Activated effector memory CD4-positive, alpha-beta T cell treated with Interleukin-2 at 50 U/mL for 16 hours (primary cell): ENCODE data around the gene WFDC1.

Experiments
- DNase-seq: peaks from one replicate; pipeline ENCODE4 v3.0.0-alpha.2; 2020

The WFDC1 gene

GRCh38 chr16:84294531-84295142, at the start of gene WFDC1:
Gene WFDC1, plus strand, starts transcription at chr16:84294878. Its CDS starts 94 bp downstream, at chr16:84294972.
- DNase-seq = no peak

DNA sequence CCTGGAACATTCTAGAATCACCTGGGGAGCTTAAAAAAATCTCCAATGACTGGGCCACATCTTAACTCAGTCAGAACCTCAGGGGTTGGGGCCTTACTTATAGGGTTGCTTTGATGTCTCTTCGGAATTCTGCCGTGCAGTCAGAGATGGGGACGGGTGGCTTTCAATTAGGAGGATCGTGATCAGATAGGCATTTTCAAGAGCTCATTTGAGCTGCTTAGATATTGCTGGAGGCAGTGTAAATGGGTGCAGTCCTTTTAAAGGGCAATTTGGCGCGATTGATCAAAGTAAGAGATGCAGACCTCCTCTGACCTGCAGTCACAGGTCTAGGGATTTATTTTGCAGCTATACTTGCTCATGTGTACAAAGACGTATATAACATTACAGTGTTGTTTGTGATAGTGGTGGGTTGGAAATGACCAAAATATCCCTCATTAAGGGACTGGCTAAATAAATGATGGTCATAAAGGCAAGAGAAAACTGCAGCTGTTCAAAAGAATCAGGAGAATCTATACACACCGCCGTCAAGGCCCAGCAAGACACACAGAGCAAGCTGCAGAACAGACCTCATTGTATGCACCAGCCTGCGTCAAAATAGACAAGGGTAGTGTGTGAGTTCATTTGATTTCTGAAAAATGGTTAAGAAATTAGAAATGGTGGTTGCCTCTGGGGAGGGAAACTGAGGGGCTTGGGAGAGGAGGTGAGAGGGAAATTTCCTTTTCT, 48.6 kb upstream of the WFDC1 start:
- DNase-seq = no peak

- no peak for DNase-seq
Measured at GRCh38 chr16:84246679-84247077, 48.0 kb upstream of the WFDC1 start.

GRCh38 chr16:84247331-84247730, 47.3 kb upstream of the WFDC1 start:
- no peak for DNase-seq

- DNase-seq = no peak
Measured at GRCh38 chr16:84247844-84248243, 46.8 kb upstream of the WFDC1 start.

DNA sequence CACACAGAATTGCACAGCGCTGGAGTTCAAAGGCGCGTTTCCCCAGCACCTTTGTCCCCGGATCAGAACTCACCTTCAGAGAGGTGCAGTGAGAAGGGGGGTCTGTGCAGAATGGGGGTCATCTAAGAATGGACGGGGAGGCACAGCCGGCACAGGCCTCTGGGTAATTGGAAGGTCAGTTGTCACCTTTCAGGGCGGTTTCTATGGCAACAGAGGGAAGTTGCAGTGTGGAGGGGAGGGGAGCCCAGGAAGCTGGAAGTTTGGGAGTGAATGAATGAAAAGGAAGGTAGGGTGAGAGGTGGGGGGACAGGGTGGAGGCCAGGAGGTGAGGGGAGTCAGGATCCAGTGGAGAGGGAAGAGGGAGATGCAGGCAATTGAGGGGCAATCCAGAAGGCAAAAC, 42.5 kb upstream of the WFDC1 start:
- no peak for DNase-seq

DNA sequence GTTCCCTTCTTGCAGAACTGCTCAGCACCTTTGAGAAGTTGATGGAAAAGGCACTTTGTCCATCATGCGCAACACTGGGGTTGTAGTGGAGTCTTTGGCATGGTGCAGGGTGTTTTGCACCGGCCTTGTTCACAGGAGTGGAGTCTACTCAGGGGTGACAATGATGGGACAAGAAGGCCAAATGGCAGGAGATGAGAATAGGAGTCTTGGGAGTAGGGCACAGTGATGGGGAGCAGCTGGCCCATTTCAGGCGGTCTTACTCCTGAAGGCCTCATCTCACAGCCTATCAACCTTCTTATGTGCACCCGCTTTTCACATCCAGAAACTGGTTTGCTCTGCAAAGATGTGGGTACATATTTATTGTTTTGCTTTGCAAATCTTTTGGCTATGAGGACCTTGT, 41.5 kb upstream of the WFDC1 start:
- DNase-seq = no peak

DNA sequence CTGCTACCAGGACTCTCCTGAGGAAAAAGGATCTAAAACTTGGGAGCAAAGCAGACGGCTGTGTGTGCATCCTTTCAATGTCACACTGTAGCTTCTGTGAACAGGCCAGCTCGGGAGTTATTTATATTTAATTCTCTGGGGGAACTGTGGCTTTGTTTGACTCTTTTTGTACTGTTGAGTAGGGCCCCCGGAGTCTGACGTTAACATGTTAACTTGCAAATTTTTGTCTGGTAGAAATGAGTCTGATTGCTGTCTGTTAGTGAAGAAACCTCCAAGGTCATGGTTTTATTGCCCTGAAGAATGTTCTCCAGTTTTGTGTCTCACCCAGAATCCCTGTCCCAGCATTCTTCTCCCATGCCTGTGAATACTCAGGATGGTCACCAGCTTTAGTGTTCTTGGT, 40.6 kb upstream of the WFDC1 start:
- no peak for DNase-seq

GRCh38 chr16:84255050-84255810, 39.4 kb upstream of the WFDC1 start:
- no peak for DNase-seq

- no peak for DNase-seq
Measured at GRCh38 chr16:84258266-84258665, 36.4 kb upstream of the WFDC1 start.

DNA sequence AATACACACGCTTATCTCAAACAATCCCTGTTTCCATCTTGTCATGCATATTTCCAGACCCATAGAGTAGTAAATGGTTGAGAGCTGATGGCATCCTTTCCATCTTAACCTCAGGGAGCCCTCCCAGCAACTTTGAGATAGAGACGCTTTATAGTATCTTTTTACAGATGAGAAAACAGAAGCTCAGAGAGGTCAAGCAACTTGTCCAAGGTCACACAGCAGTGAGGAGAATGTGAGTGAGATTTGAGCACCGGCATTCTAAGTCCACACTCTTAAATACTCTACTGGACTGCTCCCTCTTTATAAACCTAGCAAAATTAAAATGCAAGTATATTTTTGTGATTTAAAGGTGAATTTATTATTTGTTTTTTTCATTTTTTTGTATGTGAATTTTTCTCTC, 35.0 kb upstream of the WFDC1 start:
- DNase-seq = no peak

GRCh38 chr16:84260766-84261554, 33.7 kb upstream of the WFDC1 start:
- no peak for DNase-seq

DNA sequence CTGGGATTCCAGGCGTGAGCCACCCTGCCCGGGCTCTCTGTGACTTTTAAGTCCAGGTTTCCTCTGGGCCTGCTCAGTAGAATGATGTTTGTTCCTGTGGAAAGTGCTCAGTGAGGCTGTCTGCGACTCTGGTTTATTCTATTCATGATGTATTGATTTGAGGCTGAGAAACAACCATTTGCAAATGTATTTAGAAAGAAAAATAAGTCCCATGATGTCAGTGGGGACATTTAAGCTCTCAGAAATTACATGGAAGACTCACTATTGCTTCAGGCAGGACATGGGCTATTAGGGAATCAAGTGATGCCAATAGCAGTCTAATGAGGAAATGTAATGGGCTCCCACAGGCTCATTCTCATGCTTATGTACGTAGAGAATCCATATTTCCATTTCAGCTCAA, 32.6 kb upstream of the WFDC1 start:
- DNase-seq = no peak

- DNase-seq = no peak
Measured at GRCh38 chr16:84262939-84263338, 31.7 kb upstream of the WFDC1 start.

GRCh38 chr16:84266451-84266850, 28.2 kb upstream of the WFDC1 start:
- DNase-seq = no peak

GRCh38 chr16:84267380-84267779, 27.3 kb upstream of the WFDC1 start:
- no peak for DNase-seq

DNA sequence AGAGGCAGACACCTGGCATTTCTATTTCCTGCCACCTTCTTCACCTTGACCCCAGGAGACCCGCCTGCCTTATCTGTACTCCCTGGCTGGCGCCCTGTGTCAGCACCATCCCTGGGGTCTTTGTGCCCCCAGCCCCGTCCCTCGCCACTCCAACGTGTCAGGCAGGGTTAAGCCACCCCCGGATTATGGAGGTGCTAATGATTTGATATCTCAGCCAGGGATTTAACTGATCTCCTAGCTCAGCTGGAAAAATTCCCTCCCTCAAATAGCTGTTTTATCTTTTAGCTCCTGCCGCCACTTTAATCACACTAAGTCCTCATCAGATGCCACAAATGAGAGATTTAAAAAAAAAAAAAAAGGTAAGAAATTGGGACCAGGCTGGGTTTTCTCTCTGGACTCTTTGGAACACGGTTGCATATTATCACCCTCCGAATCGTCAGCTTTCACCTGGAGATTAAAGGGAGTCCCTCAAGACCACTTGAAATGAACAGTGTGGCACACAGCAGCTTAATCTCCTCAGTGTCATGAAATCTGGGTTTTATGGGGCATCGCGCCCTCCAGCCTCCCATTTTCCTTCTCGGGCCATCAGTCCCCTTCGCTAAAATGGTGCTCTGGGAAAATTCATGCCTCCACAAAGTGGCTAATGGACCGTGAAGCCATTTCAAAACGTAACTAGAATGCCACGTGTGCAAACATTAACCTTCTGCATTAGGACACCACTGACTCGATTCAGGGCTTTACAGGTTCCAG, 26.2 kb upstream of the WFDC1 start:
- no peak for DNase-seq

GRCh38 chr16:84270071-84270470, 24.6 kb upstream of the WFDC1 start:
- no peak for DNase-seq

- DNase-seq = no peak
Measured at GRCh38 chr16:84270531-84270930, 24.1 kb upstream of the WFDC1 start.

- DNase-seq = no peak
Measured at GRCh38 chr16:84271037-84271436, 23.6 kb upstream of the WFDC1 start.

GRCh38 chr16:84271866-84272265, 22.8 kb upstream of the WFDC1 start:
- no peak for DNase-seq

- DNase-seq = no peak
Measured at GRCh38 chr16:84272740-84273320, 21.8 kb upstream of the WFDC1 start.
